Measurements from ENCODE around the gene RNASE13. TPM values are rescaled to one million over a fixed set of nuclear protein-coding genes. Genes with fewer than 3 reads are reported as not detected.

The RNASE13 gene
- total RNA-seq, 2 donors from 2014 or later: not detected

- H3K9me3 ChIP-seq (ENCODE audit: control insufficient read depth, low read length, poor library complexity, severe bottlenecking): no peaks in the 10 kb centered on the region
- Mint-ChIP-seq H3K4me1 (peaks cover 43% of the 10 kb centered on the region), H3K27ac (peak overlapping the region; percentile 95), H3K4me3 (peak overlapping the region; percentile 87), H3K36me3 (ENCODE audit: low read depth) (peaks cover 14% of the 10 kb centered on the region), H3K27me3 (peaks cover 74% of the 10 kb centered on the region)
- ATAC-seq (peak; percentile 40), DNase-seq (peak in 2 of 3 donors; percentile 21 to 37)
Measured at GRCh38 chr14:21071225-21072030, 36.8 kb upstream of the RNASE13 start.

- H3K9me3 ChIP-seq (ENCODE audit: control insufficient read depth, low read length, poor library complexity, severe bottlenecking): no peaks in the 10 kb centered on the region
- Mint-ChIP-seq H3K4me3 (peak overlapping the region; percentile 87), H3K4me1 (peaks cover 39% of the 10 kb centered on the region), H3K27me3 (peaks cover 78% of the 10 kb centered on the region), H3K36me3 (ENCODE audit: low read depth) (peaks cover 12% of the 10 kb centered on the region), H3K27ac (peak overlapping the region; percentile 95)
- ATAC-seq: peak; percentile 31
- no peak for DNase-seq
Measured at GRCh38 chr14:21070610-21071224, 36.1 kb upstream of the RNASE13 start.

DNA sequence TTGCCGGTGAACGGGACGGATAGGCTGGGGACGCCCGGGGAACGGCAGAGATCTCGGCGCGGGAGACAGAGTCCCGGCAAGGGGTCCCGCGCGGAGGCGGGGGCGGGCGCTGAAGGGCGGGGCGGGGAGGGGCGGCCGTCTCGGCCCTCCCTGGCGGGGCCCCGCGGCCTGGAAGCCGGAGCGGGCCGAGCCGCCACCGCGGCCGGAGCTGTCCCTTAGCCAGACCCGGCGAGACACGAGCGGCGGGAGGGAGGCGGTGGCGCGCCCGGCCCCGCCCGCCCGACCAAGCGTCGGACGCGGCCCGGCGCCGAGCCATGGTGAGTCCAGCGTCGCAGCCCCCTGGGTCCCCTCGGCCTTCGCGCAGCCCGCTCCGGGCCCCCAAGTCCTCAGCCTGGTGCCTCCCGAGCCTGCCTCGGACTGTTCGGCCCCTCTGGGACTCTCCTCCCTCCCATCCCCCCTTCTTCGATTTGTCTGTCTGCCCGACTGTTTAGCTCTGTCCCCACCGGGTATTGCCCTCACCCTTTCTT, 35.5 kb upstream of the RNASE13 start, which contains the start of gene ARHGEF40:
Gene ARHGEF40 (plus strand): TSS at position 222 of the 527 bp plus-strand sequence. CDS start 93 bp downstream, at position 315.
- peaks cover 38% of the 10 kb centered on the region for H3K4me1 Mint-ChIP-seq
- H3K4me3 Mint-ChIP-seq: peak within 1 kb of the TSS; percentile 91
- peak in 1 of 3 donors; percentile 34 for DNase-seq
- H3K36me3 Mint-ChIP-seq (ENCODE audit: low read depth): peaks cover 13% of the 10 kb centered on the region
- peak; percentile 24 for ATAC-seq
- H3K27ac Mint-ChIP-seq: peak within 1 kb of the TSS; percentile 95
- H3K27me3 Mint-ChIP-seq: peaks cover 84% of the 10 kb centered on the region
- no peaks in the 10 kb centered on the region for H3K9me3 ChIP-seq (ENCODE audit: control insufficient read depth, low read length, poor library complexity, severe bottlenecking)

DNA sequence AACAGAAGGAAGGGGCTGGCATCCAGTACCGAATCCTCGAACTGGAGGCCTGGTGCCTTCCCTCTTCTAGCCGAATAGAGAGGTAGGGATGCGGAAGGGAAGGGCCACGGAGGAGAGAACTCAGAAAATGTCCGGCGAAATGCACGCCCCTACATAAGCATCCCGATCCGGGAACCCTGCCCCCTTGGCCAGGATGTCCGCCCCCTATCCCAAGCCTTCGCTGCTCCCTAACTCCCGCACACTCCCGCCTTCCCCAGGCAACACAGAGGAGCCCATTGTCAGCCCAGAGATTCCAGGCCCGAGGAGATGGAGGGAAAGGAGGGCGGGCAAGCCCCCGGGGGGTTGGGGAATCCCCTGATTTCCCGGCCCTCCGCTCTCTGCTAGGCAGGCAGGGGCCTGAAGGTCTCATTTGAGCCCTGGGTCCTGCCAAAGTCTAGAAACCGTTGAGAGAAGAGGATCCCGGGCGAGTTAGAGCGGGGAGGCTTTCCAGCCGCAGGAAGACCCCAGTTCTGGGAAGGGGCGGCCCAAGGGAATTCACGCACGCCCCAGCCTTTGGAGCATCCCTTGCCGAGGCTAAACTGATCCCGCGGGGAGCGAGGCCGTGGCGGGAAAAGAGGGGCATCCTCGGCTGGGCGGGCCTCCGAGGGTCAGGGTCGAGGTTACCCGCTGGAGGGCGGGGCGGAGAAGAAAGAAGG, 34.9 kb upstream of the RNASE13 start:
- ATAC-seq (peak; percentile 46), DNase-seq (peak in 2 of 3 donors; percentile 35 to 38)
- peaks cover 13% of the 10 kb centered on the region for H3K36me3 Mint-ChIP-seq (ENCODE audit: low read depth)
- H3K27ac Mint-ChIP-seq: peak overlapping the region; percentile 95
- H3K27me3 Mint-ChIP-seq: peaks cover 87% of the 10 kb centered on the region
- no peaks in the 10 kb centered on the region for H3K9me3 ChIP-seq (ENCODE audit: control insufficient read depth, low read length, poor library complexity, severe bottlenecking)
- H3K4me3 Mint-ChIP-seq: peak overlapping the region; percentile 91
- H3K4me1 Mint-ChIP-seq: peaks cover 38% of the 10 kb centered on the region

GRCh38 chr14:21068521-21069387, 34.1 kb upstream of the RNASE13 start:
- Mint-ChIP-seq H3K4me3 (peak overlapping the region; percentile 91), H3K4me1 (peaks cover 38% of the 10 kb centered on the region), H3K27ac (peak overlapping the region; percentile 95), H3K36me3 (ENCODE audit: low read depth) (peaks cover 12% of the 10 kb centered on the region), H3K27me3 (peaks cover 92% of the 10 kb centered on the region)
- ATAC-seq: peak; percentile 55
- H3K9me3 ChIP-seq (ENCODE audit: control insufficient read depth, low read length, poor library complexity, severe bottlenecking): no peaks in the 10 kb centered on the region
- DNase-seq: peak in 1 of 3 donors; percentile 42

DNA sequence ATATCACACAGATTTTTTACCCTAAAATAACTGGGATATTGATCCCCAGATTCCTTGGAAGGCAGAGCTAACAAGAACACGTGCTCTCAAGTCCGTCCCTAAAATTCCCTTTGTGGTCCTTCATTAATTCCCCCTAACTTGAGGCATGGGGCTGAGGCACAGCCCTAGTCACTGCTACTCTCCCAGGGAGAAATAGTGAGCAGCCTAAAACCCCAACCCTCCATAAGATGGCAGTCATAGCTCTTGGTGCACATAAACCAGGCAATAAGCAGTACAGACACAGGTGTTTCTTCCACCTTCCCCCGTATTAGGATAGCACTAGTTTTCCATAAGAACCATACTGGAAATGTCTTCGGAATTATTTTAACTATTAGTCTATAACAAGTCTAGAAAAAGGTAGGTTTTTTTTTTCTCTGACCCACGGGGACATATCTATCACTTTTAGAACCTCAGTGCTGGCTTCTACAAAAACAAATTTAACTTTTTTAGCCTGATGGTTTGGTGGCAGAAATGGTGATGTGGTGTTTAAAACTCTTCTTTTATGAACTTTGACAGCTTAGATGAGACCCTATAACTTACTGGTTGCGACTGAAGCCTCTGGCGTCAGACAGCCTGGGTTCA, 32.4 kb upstream of the RNASE13 start:
- ATAC-seq (peak; percentile 36), DNase-seq (no peak)
- Mint-ChIP-seq H3K27ac (no peak overlapping the region), H3K27me3 (peaks cover 89% of the 10 kb centered on the region), H3K4me1 (peaks cover 33% of the 10 kb centered on the region), H3K4me3 (no peak overlapping the region), H3K36me3 (ENCODE audit: low read depth) (peaks cover 5% of the 10 kb centered on the region)
- H3K9me3 ChIP-seq (ENCODE audit: control insufficient read depth, low read length, poor library complexity, severe bottlenecking): no peaks in the 10 kb centered on the region

GRCh38 chr14:21063479-21063878, 28.9 kb upstream of the RNASE13 start:
- DNase-seq (no peak), ATAC-seq (no peak)
- Mint-ChIP-seq H3K27me3 (peaks cover 86% of the 10 kb centered on the region), H3K4me3 (no peak overlapping the region), H3K27ac (no peak overlapping the region), H3K36me3 (ENCODE audit: low read depth) (peaks cover 10% of the 10 kb centered on the region), H3K4me1 (peaks cover 6% of the 10 kb centered on the region)
- H3K9me3 ChIP-seq (ENCODE audit: control insufficient read depth, low read length, poor library complexity, severe bottlenecking): no peaks in the 10 kb centered on the region

GRCh38 chr14:21061347-21061668, 26.7 kb upstream of the RNASE13 start:
- H3K27ac Mint-ChIP-seq: no peak overlapping the region
- H3K27me3 Mint-ChIP-seq: peaks cover 72% of the 10 kb centered on the region
- peaks cover 10% of the 10 kb centered on the region for H3K36me3 Mint-ChIP-seq (ENCODE audit: low read depth)
- H3K4me1 Mint-ChIP-seq: peaks cover 4% of the 10 kb centered on the region
- no peak for ATAC-seq
- H3K4me3 Mint-ChIP-seq: no peak overlapping the region
- no peak for DNase-seq
- no peaks in the 10 kb centered on the region for H3K9me3 ChIP-seq (ENCODE audit: control insufficient read depth, low read length, poor library complexity, severe bottlenecking)

DNA sequence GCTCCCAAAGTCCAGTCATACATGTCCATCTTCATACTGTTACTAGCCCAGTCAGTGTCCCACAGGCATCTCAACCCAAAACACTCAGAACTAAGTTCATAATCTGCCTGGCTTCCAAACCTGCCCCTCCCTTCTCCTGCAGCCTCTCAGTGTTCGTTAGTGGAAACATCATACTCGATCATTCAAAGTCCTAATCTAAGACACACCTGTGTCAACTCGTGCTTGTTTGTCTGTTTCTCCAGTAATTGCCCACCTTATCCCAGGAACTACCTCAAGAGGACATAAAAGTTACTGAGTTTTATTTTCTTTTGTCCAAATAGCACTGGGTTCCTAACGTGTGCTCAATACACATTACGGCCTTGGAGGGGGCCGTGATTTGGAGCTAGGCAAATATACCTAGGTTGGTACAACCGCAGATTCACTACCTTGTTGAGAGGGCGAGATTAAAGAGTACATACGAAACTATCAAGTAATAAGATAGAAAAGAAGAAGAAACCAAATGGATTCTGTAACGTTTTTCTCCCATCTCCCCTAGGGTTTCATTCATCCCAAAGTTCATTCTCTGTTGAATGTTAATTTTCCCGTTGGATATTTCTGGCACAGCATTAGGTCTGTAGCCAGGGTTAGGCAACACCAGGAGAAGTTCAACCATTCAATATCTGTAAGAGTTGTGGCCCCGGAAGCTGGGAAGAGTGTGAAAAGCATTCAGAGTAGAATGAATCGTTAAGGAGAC, 26.2 kb upstream of the RNASE13 start:
- Mint-ChIP-seq H3K27ac (peak overlapping the region; percentile 19), H3K27me3 (peaks cover 67% of the 10 kb centered on the region), H3K4me3 (no peak overlapping the region), H3K4me1 (peaks cover 4% of the 10 kb centered on the region), H3K36me3 (ENCODE audit: low read depth) (peaks cover 10% of the 10 kb centered on the region)
- no peaks in the 10 kb centered on the region for H3K9me3 ChIP-seq (ENCODE audit: control insufficient read depth, low read length, poor library complexity, severe bottlenecking)
- ATAC-seq (no peak), DNase-seq (no peak)

- no peak for ATAC-seq
- H3K9me3 ChIP-seq (ENCODE audit: control insufficient read depth, low read length, poor library complexity, severe bottlenecking): no peaks in the 10 kb centered on the region
Measured at GRCh38 chr14:21059842-21060613, 25.4 kb upstream of the RNASE13 start.

DNA sequence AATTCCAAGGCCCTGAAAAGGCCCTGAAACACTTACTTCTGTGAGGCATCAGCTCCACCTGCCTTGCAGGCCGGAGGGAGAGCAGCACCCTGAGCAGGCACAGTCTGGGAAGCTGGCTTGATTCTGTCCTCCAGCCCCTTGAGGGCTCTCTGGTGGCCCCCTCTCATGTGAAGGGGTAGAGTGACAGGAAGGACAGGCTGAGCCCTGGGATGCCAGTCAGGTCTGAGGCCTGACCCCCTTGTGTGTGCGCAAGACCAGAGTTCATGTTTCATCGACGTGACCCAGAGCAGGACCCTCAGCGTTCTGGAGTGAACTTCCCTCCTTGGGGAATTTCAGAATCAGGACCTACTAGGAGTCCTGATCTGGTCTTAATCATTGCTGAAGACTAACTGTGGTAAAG, 24.3 kb upstream of the RNASE13 start:
- Mint-ChIP-seq H3K27me3 (peaks cover 52% of the 10 kb centered on the region), H3K27ac (peak overlapping the region; percentile 14), H3K4me1 (peaks cover 8% of the 10 kb centered on the region), H3K4me3 (no peak overlapping the region), H3K36me3 (ENCODE audit: low read depth) (peaks cover 8% of the 10 kb centered on the region)
- no peaks in the 10 kb centered on the region for H3K9me3 ChIP-seq (ENCODE audit: control insufficient read depth, low read length, poor library complexity, severe bottlenecking)
- DNase-seq: no peak
- no peak for ATAC-seq

More at GRCh38 chr14:21059842-21060613, 25.4 kb upstream of the RNASE13 start:
- Mint-ChIP-seq H3K27ac (peak overlapping the region; percentile 19), H3K36me3 (ENCODE audit: low read depth) (peaks cover 8% of the 10 kb centered on the region), H3K4me3 (no peak overlapping the region), H3K27me3 (peaks cover 59% of the 10 kb centered on the region), H3K4me1 (peaks cover 4% of the 10 kb centered on the region)
- no peak for DNase-seq

Measured in T-helper 17 cell (primary cell).